Measurements from ENCODE around the gene ZNF501.

The ZNF501 gene

GRCh38 chr3:44762690-44763089, 33.3 kb downstream of the ZNF501 start:
- peak overlapping the region; percentile 92 for H3K4me3 ChIP-seq (ENCODE audit: low read depth, low read length)
- TF ChIP-seq CTCF (IDR thresholded peaks at IDR 0.05; ENCODE audit: insufficient read depth, low read depth, low read length, missing control alignments), result no peak
- DNase-seq (ENCODE audit: low read depth), result no peak

GRCh38 chr3:44764248-44764647, 34.8 kb downstream of the ZNF501 start:
- DNase-seq (ENCODE audit: low read depth), result no peak
- TF ChIP-seq CTCF (IDR thresholded peaks at IDR 0.05; ENCODE audit: insufficient read depth, low read depth, low read length, missing control alignments), result no peak
- no peak overlapping the region for H3K4me3 ChIP-seq (ENCODE audit: low read depth, low read length)

- DNase-seq (ENCODE audit: low read depth), result no peak
- H3K4me3 ChIP-seq (ENCODE audit: low read depth, low read length), result no peak overlapping the region
- no peak for TF ChIP-seq CTCF (IDR thresholded peaks at IDR 0.05; ENCODE audit: insufficient read depth, low read depth, low read length, missing control alignments)
Measured at GRCh38 chr3:44771424-44772098, 42.1 kb downstream of the ZNF501 start.

- no peak for DNase-seq (ENCODE audit: low read depth)
- H3K4me3 ChIP-seq (ENCODE audit: low read depth, low read length), result no peak overlapping the region
- TF ChIP-seq CTCF (IDR thresholded peaks at IDR 0.05; ENCODE audit: insufficient read depth, low read depth, low read length, missing control alignments), result no peak
Measured at GRCh38 chr3:44772099-44772442, 42.6 kb downstream of the ZNF501 start.

GRCh38 chr3:44782891-44783290, 53.5 kb downstream of the ZNF501 start:
- H3K4me3 ChIP-seq (ENCODE audit: low read depth, low read length), result no peak overlapping the region
- no peak for DNase-seq (ENCODE audit: low read depth)
- TF ChIP-seq CTCF (IDR thresholded peaks at IDR 0.05; ENCODE audit: insufficient read depth, low read depth, low read length, missing control alignments), result no peak
